ENCODE measurements around the gene TPM2. TPM values are rescaled to one million over a fixed set of nuclear protein-coding genes. Genes with fewer than 3 reads are reported as not detected.

TPM2 gene
- polyA plus RNA-seq, 1 experiment, result 1,535 TPM

DNA sequence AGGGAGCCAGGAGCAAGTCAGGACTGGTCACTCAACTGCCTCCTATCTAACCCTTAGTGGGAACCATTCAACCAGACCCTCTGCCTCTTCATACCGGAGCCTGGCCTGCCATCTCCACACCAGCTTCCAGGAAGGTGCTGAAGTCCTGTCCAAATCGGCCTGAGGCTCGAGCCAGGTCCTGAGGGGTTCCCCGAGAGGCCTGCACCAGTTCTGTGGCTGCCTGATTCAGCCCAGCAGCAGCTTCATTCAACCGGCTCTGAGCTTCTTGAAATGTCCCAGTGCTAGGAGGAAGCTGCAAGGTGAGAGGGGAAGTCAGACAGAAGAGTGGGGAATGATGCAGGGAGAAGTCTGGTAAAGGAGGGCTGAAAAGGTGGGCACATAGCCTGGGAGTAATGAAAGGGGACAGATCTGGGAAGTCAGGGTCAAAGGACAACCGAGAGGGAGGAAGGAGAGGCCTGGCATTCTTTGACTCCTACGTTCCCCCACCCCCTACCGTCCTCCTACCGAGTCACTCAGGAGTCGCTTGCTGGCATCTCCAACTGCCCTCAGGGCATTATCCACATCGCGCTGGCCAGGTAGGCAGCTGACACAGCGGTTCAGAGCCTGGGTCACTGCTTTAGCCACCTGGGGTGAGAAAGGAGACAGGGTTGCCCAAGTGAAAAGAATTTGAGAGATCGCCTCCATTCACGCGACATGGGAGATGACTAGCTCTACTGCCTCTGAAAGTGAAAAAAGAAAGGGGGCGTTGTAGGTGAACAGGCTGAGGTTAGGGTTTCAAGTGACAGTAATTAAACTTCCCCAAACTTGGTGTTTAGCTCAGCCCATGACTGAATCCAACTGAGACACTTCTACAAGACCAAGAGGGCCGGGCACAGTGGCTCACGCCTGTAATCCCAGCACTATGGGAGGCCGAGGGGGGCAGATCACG, 22.0 kb upstream of the TPM2 start:
- TF ChIP-seq, protein P1, sequence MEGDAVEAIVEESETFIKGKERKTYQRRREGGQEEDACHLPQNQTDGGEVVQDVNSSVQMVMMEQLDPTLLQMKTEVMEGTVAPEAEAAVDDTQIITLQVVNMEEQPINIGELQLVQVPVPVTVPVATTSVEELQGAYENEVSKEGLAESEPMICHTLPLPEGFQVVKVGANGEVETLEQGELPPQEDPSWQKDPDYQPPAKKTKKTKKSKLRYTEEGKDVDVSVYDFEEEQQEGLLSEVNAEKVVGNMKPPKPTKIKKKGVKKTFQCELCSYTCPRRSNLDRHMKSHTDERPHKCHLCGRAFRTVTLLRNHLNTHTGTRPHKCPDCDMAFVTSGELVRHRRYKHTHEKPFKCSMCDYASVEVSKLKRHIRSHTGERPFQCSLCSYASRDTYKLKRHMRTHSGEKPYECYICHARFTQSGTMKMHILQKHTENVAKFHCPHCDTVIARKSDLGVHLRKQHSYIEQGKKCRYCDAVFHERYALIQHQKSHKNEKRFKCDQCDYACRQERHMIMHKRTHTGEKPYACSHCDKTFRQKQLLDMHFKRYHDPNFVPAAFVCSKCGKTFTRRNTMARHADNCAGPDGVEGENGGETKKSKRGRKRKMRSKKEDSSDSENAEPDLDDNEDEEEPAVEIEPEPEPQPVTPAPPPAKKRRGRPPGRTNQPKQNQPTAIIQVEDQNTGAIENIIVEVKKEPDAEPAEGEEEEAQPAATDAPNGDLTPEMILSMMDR (IDR thresholded peaks at IDR 0.05; ENCODE audit: low read depth, low read length), result no peak
- ChIA-PET CTCF (interaction anchor here (1.4 to 7.5 kb wide), 2 partner anchors 15 to 16 kb away, joined by 6 to 48 read pairs; no protein-coding TSS in a partner anchor), POLR2A (interaction anchor here (0.8 to 3.2 kb wide), 6 partner anchors 13 to 22 kb away, joined by 3 to 17 read pairs (median 8); partner anchors contain the start of gene TPM2)
- Histone ChIP-seq H3K27ac (ENCODE audit: low read depth, low read length) (no peak overlapping the region), H3K27me3 (ENCODE audit: control insufficient read depth, insufficient read depth, low read length) (no peaks in the 10 kb centered on the region), H3K4me3 (ENCODE audit: low read depth, low read length) (no peak overlapping the region), H3K9me3 (ENCODE audit: control insufficient read depth, insufficient read depth, low read length) (no peaks in the 10 kb centered on the region)
- DNase-seq (ENCODE audit: low read depth, low spot score), result no peak

DNA sequence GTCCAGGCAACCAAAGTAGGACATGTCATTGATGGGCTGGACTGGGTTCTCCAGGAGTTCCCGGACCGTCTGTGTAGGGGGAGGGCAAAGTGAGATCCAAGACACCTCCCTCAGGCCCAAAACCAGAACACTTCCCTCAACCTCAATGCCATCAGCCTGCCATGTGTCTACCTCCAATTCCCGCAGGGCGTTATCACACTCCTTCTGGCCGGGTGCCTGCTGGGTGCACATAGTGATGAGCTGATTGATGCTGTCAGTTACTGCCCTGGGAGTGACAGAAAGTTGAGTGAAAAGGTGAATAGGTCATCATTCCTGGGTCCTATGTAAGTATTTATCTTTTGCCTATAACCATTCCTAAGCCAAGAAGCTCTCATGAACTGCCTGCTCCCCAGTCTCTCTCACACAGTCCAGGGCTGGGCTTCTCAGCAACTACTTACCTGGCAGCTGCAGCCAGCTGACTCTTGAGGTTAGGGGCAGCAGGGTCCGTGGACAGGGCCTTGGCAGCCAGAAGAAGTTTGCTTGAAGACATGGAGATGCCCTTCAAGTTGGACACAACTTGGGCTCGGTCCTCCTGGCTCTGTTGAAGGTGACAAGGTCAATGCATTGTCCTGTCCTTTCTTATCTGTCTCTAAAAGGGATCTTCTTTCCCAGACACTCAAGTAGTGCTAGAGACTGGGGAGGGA, 21.2 kb upstream of the TPM2 start:
- Histone ChIP-seq H3K27me3 (ENCODE audit: control insufficient read depth, insufficient read depth, low read length) (no peaks in the 10 kb centered on the region), H3K4me3 (ENCODE audit: low read depth, low read length) (no peak overlapping the region), H3K9me3 (ENCODE audit: control insufficient read depth, insufficient read depth, low read length) (no peaks in the 10 kb centered on the region), H3K27ac (ENCODE audit: low read depth, low read length) (no peak overlapping the region)
- TF ChIP-seq, protein P1 (IDR thresholded peaks at IDR 0.05; ENCODE audit: low read depth, low read length), result no peak
- DNase-seq (ENCODE audit: low read depth, low spot score), result no peak
- POLR2A ChIA-PET, result interaction anchor here (0.8 to 1.9 kb wide), 4 partner anchors 13 to 21 kb away, joined by 3 to 8 read pairs (median 5); partner anchors contain the start of gene TPM2
- CTCF ChIA-PET, result interaction anchor here (0.7 to 7.5 kb wide), 2 partner anchors 12 to 15 kb away, joined by 4 to 48 read pairs; no protein-coding TSS in a partner anchor

DNA sequence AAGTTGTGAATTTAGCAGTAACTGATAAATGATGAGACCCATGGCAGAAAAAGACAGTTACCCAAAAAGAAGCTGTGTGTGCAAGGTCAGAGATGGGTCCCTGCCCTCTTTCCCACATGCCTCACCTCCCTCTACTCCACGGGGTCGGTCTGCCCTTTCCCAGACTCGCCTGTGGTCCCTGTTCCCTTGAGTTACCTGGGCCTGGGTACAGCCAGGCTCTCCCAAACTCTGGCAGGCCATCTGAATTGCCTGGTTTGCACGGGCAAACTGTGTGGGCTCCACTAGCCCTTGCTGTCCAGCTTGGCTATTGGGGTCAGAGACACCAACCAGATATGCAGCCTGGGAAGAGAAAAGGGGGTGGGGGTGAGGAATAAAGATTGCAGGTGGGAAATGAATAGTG, 18.4 kb upstream of the TPM2 start:
- TF ChIP-seq, protein P1 (IDR thresholded peaks at IDR 0.05; ENCODE audit: low read depth, low read length), result no peak
- Histone ChIP-seq H3K27me3 (ENCODE audit: control insufficient read depth, insufficient read depth, low read length) (no peaks in the 10 kb centered on the region), H3K27ac (ENCODE audit: low read depth, low read length) (no peak overlapping the region), H3K9me3 (ENCODE audit: control insufficient read depth, insufficient read depth, low read length) (no peaks in the 10 kb centered on the region), H3K4me3 (ENCODE audit: low read depth, low read length) (no peak overlapping the region)
- no peak for DNase-seq (ENCODE audit: low read depth, low spot score)
- POLR2A ChIA-PET, result interaction anchor here (1.1 to 1.8 kb wide), 2 partner anchors 20 to 24 kb away, joined by 3 to 5 read pairs; partner anchors contain the start of gene CREB3
- CTCF ChIA-PET, result interaction anchor here (1.0 to 7.5 kb wide), 3 partner anchors 12 to 61 kb away, joined by 3 to 48 read pairs (median 3); no protein-coding TSS in a partner anchor

DNA sequence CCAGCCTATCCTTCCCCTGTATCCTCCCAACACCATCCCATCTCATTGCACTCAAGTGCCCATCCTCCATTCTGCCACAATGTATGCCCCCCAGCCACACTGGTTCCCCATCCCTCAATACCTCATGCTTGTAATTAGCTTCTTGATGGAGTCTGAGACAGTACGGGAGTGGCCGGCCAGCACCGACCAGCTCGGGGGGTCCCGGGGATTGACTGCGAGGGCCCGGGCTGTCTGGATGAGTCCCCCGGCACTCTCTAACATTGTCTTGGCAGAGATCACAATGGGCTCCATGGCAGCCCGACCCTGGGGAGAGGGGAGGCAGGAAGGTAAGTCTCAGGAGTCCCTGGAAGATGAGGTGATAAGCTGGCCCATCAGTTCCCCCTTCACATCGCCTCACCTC, 17.2 kb upstream of the TPM2 start:
- ChIA-PET CTCF (interaction anchor here (1.2 to 7.5 kb wide), 2 partner anchors 11 to 60 kb away, joined by 3 to 48 read pairs; no protein-coding TSS in a partner anchor), POLR2A (interaction anchor here (1.2 to 1.8 kb wide), 2 partner anchors 12 to 21 kb away, joined by 5 to 8 read pairs; no protein-coding TSS in a partner anchor)
- no peak for DNase-seq (ENCODE audit: low read depth, low spot score)
- H3K4me3 ChIP-seq (ENCODE audit: low read depth, low read length), result no peak overlapping the region
- no peaks in the 10 kb centered on the region for H3K27me3 ChIP-seq (ENCODE audit: control insufficient read depth, insufficient read depth, low read length)
- H3K27ac ChIP-seq (ENCODE audit: low read depth, low read length), result no peak overlapping the region
- H3K9me3 ChIP-seq (ENCODE audit: control insufficient read depth, insufficient read depth, low read length), result no peaks in the 10 kb centered on the region
- TF ChIP-seq, protein P1 (IDR thresholded peaks at IDR 0.05; ENCODE audit: low read depth, low read length), result no peak
